Right ventricle myocardium inferior (tissue), 1 donor: Measurements from ENCODE around the gene SLC29A2. TPM values are rescaled to one million over a fixed set of nuclear protein-coding genes. Genes with fewer than 3 reads are reported as not detected.

ENCODE experiments used
- ATAC-seq: fragments of 200-7000 bp; cut with Tn5 transposase; one replicate; pipeline ENCODE4 v1.9.1; 2020; ENCODE audit warnings: mild to moderate bottlenecking, moderate library complexity
- DNase-seq: peaks from one replicate; pipeline ENCODE4 v3.0.0; 2021; ENCODE audit errors: missing footprints
- intact Hi-C: fragments of 100-400 bp; cut with DNase I; formaldehyde crosslinking; loops from one replicate; pipeline ENCODE4 v1.11.0; 2022
- total RNA-seq: library from RNA; stranded (reverse); fragmentation: NEBNext Ultra II Directional; extraction: Animal tissue kit (Norgen Biotek cat#: 25700); gene quantifications from one replicate; pipeline ENCODE4 v1.2.1, GENCODE V29; 2021
- donor health status: DM: no; HTN: yes; CAD: no; lungs with severe emphysema.

The SLC29A2 gene
- total RNA-seq, 1 donor from 2014 or later: 16.8 TPM

GRCh38 chr11:66314186-66314501 lies 57.4 kb downstream of the SLC29A2 start:
- ATAC-seq (no peak), DNase-seq (no peak)
- intact Hi-C loops: loop anchor here (5.0 kb wide), 1 partner anchor 33 kb away; the partner anchor contains the start of genes B4GAT1 and BRMS1

- ATAC-seq (no peak), DNase-seq (peak; percentile 76)
- intact Hi-C loops: loop anchor here (5.0 kb wide), 1 partner anchor 34 kb away; the partner anchor contains the start of genes B4GAT1 and BRMS1
Measured at GRCh38 chr11:66313321-66314185, 58.0 kb downstream of the SLC29A2 start.

GRCh38 chr11:66312549-66313320 lies 58.8 kb downstream of the SLC29A2 start:
- peak; percentile 90 for ATAC-seq
- peak; percentile 100 for DNase-seq
- intact Hi-C loops: loop anchor here (1.0 to 5.0 kb wide), 3 partner anchors 16 to 77 kb away; partner anchors contain the start of genes B4GAT1 and BRMS1

Other genes starting within 250 kb of the SLC29A2 start
- 35.3 TPM for gene KLC2, start 114.1 kb downstream of the SLC29A2 start, total RNA-seq
- 125 TPM for gene RAB1B, start 103.1 kb downstream of the SLC29A2 start, total RNA-seq
- gene CNIH2, start 93.6 kb downstream of the SLC29A2 start, total RNA-seq: not detected
- 48.7 TPM for gene YIF1A, start 82.6 kb downstream of the SLC29A2 start, total RNA-seq
- gene TMEM151A, start 79.9 kb downstream of the SLC29A2 start, total RNA-seq: 0.14 TPM
- 26.7 TPM for gene CD248, start 54.7 kb downstream of the SLC29A2 start, total RNA-seq
- gene RIN1, start 35.3 kb downstream of the SLC29A2 start, total RNA-seq: 1.6 TPM
- 14.6 TPM for gene BRMS1, start 26.7 kb downstream of the SLC29A2 start, total RNA-seq
- 49.0 TPM for gene B4GAT1, start 24.1 kb downstream of the SLC29A2 start, total RNA-seq
- not detected for gene NPAS4, start 49.3 kb upstream of the SLC29A2 start, total RNA-seq
- 58.7 TPM for gene MRPL11, start 67.1 kb upstream of the SLC29A2 start, total RNA-seq
- gene PELI3, start 95.1 kb upstream of the SLC29A2 start, total RNA-seq: 8.4 TPM
- 15.8 TPM for gene DPP3, start 108.7 kb upstream of the SLC29A2 start, total RNA-seq
- 20.9 TPM for gene BBS1, start 138.9 kb upstream of the SLC29A2 start, total RNA-seq
- gene ZDHHC24, start 174.3 kb upstream of the SLC29A2 start, total RNA-seq: 4.0 TPM
- not detected for gene ACTN3, start 175.1 kb upstream of the SLC29A2 start, total RNA-seq
- gene CTSF, start 196.8 kb upstream of the SLC29A2 start, total RNA-seq: 51.0 TPM
- 0.27 TPM for gene CCDC87, start 221.3 kb upstream of the SLC29A2 start, total RNA-seq
- gene CCS, start 221.4 kb upstream of the SLC29A2 start, total RNA-seq: 23.5 TPM
- 30.1 TPM for gene RBM14, start 244.9 kb upstream of the SLC29A2 start, total RNA-seq